ENCODE measurements around the gene C11orf24.

Gene C11orf24

GRCh38 chr11:68221406-68221805 lies 50.4 kb downstream of the C11orf24 start:
- TF ChIP-seq CTCF (IDR thresholded peaks at IDR 0.05; ENCODE audit: low read depth, low read length): no peak
- Histone ChIP-seq H3K9me3 (no peaks in the 10 kb centered on the region), H3K27me3 (no peaks in the 10 kb centered on the region; the same call in 1 of the 2 replicates), H3K4me1 (no peaks in the 10 kb centered on the region), H3K4me3 (ENCODE audit: low read depth, low read length) (no peak overlapping the region), H3K36me3 (no peaks in the 10 kb centered on the region)
- no peak for DNase-seq

DNA sequence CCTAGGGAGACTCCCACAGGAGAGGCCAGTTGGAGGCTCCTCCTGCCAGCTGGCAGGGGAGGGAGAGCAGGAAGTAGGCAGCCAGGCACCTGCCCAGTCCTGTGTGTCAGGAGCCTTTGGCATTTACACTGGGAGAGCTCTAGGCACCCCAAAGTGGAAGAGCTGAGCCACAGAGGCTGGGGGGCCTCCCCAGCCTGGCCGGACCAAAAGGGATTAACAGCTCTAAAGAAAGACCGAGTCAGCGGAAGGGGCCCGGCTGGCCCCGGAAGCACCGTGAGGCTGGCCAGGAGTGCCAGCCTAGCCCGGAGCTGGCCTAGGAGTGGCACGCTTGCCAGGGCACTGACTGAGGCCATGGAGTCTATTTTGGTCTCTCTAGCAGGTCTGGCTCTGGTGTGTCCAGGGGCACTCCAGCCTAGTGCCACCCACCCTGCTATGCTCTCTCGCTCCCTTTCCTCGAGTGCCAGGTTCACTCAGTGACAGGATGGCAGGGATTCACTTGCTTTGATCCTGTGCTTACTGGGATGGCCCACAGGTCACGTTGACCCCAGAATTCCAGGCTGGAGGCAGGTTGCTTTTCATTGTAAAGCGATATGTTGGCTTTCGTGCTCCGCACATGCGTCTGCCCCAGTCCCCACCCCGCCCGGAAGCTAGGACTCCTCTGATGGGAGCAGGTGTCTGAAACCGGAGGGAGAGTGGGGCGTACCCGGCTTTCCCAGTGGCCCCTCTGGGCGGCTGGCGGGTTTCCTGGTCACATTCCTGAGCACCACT lies 55.4 kb downstream of the C11orf24 start:
- no peaks in the 10 kb centered on the region for H3K36me3 ChIP-seq
- DNase-seq: no peak
- no peaks in the 10 kb centered on the region for H3K27me3 ChIP-seq
- no peaks in the 10 kb centered on the region for H3K4me1 ChIP-seq
- no peak overlapping the region for H3K4me3 ChIP-seq (ENCODE audit: low read depth, low read length)
- no peak for TF ChIP-seq CTCF (IDR thresholded peaks at IDR 0.05; ENCODE audit: low read depth, low read length)
- no peaks in the 10 kb centered on the region for H3K9me3 ChIP-seq

DNA sequence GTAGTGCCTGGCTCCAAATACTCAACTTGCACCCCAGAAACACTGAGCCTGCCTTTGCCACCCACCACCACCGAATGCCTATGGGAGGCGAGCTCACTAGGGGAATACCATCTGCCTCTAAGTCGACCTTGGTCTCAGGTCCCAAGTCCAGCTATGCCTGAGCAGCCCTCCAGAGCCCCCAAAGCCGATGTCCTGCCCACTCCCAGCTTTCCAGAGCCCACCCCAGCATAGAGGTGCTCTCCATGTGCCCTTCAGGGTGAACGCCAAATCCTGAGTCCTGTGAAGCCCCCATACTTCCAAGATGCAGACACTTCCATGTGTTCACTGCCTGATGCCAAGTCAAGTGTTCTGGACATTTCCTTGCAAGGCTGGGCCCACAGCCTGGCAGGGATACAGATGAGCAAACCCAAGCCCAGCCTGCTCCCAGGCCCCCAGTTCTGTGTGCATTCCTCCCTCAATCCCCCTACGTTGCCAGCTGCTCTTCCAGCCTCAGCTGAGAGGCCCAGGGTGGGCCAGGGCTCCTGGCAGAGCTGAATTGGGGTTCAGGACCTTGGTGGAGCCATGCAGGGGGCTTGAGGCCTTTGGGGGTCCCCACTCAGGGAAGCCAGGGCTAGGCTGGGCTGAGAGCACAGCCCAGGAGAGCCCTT lies 56.1 kb downstream of the C11orf24 start:
- no peak overlapping the region for H3K4me3 ChIP-seq (ENCODE audit: low read depth, low read length)
- no peak for TF ChIP-seq CTCF (IDR thresholded peaks at IDR 0.05; ENCODE audit: low read depth, low read length)
- H3K36me3 ChIP-seq: no peaks in the 10 kb centered on the region
- DNase-seq: no peak
- H3K27me3 ChIP-seq: no peaks in the 10 kb centered on the region
- H3K4me1 ChIP-seq: no peaks in the 10 kb centered on the region
- no peaks in the 10 kb centered on the region for H3K9me3 ChIP-seq

DNA sequence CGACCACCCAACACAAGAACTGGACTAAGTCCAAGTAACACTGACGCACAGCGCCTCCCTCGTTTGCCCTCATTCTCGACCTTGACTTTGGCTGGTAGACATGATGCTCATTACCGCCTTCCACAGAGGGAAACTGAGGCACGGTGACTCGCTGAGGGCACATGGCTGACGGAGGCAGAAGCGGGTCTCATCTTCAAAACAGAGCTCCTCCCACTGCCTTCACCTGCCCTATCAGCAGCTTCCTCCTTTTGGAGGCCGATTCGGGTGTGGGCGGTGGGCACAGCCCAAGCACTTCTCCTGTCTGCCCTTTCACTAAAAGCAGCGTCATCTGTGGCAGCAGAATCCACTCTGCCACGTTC lies 56.7 kb downstream of the C11orf24 start:
- Histone ChIP-seq H3K27me3 (no peaks in the 10 kb centered on the region), H3K4me3 (ENCODE audit: low read depth, low read length) (no peak overlapping the region), H3K36me3 (no peaks in the 10 kb centered on the region), H3K4me1 (no peaks in the 10 kb centered on the region), H3K9me3 (no peaks in the 10 kb centered on the region)
- no peak for TF ChIP-seq CTCF (IDR thresholded peaks at IDR 0.05; ENCODE audit: low read depth, low read length)
- DNase-seq: no peak

- no peak for TF ChIP-seq CTCF (IDR thresholded peaks at IDR 0.05; ENCODE audit: low read depth, low read length)
- DNase-seq: peak; percentile 32
- Histone ChIP-seq H3K27me3 (no peaks in the 10 kb centered on the region), H3K4me1 (peaks cover under 1% of the 10 kb centered on the region; the same call in 1 of the 2 replicates), H3K4me3 (ENCODE audit: low read depth, low read length) (peak overlapping the region; percentile 85), H3K9me3 (no peaks in the 10 kb centered on the region), H3K36me3 (no peaks in the 10 kb centered on the region)
Observed at GRCh38 chr11:68214173-68215086, 57.3 kb downstream of the C11orf24 start.
